BE2C (cell line): ENCODE results near the gene XXYLT1.

Experiments
- DNase-seq: peaks from one replicate; pipeline ENCODE4 v3.0.0-alpha.2; 2020
- H3K27me3 ChIP-seq: fragments of 250-450 bp; sonication (Bioruptor Pico); 2 replicates; pipeline ENCODE4 v1.5.1; 2020; ENCODE audit warnings: mild to moderate bottlenecking
- H3K36me3 ChIP-seq: fragments of 250-450 bp; sonication (Bioruptor Pico); 2 replicates; pipeline ENCODE4 v1.5.1; 2020; ENCODE audit warnings: mild to moderate bottlenecking
- H3K4me1 ChIP-seq: fragments of 250-450 bp; sonication (Bioruptor Pico); 2 replicates; pipeline ENCODE4 v1.5.1; 2020
- H3K4me3 ChIP-seq: 2 replicates; pipeline ENCODE4 v1.5.1; 2011; ENCODE audit warnings: low read depth, low read length
- H3K9me3 ChIP-seq: fragments of 250-450 bp; sonication (Bioruptor Pico); 2 replicates; pipeline ENCODE4 v1.5.1; 2020
- TF ChIP-seq, protein P1 (sequence below): IDR thresholded peaks from 2 replicates; pipeline ENCODE4 v1.5.1; 2012; ENCODE audit warnings: mild to moderate bottlenecking, low read depth, low read length

Gene XXYLT1

DNA sequence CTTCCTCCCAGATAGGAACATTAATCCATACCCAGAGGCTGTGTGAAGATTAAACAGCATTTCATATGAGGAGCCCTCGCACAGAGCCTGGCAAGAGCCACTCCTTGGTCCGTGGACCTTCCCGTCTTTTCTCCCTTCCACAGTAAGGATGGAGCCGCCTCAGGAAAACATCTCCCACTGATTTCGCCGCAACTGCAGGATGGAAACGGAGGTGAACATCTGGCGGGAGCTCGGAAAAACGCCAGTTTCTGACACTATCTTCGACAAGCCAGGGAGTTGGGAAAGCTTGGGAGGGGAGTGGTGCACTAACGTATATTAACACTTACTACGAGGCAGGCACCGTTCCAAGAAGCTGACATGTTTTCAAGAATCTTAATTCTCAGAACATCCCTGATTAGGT lies 157.9 kb downstream of the XXYLT1 start:
- H3K9me3 ChIP-seq: no peaks in the 10 kb centered on the region
- no peaks in the 10 kb centered on the region for H3K27me3 ChIP-seq
- no peak overlapping the region for H3K4me3 ChIP-seq
- H3K4me1 ChIP-seq: no peaks in the 10 kb centered on the region; the same call in 1 of the 2 replicates
- no peaks in the 10 kb centered on the region for H3K36me3 ChIP-seq
- TF ChIP-seq, protein P1, sequence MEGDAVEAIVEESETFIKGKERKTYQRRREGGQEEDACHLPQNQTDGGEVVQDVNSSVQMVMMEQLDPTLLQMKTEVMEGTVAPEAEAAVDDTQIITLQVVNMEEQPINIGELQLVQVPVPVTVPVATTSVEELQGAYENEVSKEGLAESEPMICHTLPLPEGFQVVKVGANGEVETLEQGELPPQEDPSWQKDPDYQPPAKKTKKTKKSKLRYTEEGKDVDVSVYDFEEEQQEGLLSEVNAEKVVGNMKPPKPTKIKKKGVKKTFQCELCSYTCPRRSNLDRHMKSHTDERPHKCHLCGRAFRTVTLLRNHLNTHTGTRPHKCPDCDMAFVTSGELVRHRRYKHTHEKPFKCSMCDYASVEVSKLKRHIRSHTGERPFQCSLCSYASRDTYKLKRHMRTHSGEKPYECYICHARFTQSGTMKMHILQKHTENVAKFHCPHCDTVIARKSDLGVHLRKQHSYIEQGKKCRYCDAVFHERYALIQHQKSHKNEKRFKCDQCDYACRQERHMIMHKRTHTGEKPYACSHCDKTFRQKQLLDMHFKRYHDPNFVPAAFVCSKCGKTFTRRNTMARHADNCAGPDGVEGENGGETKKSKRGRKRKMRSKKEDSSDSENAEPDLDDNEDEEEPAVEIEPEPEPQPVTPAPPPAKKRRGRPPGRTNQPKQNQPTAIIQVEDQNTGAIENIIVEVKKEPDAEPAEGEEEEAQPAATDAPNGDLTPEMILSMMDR: no peak
- no peak for DNase-seq

DNA sequence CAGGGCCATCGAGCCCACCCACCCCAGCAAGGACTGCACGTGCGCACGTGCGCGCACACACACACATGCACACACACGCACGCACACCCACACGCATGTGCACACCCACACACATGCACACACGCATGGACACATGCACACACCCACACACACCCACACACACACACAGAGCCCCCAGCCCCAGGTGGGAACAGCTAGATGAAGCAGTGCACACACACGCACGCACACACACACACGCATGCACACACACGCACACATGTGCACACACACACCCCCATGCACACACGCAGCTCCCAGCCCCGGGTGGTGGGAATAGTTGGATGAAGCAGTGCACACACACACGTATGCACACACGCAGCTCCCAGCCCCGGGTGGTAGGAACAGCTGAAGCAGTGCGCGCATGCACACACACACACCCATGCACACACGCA lies 158.6 kb downstream of the XXYLT1 start:
- Histone ChIP-seq H3K36me3 (no peaks in the 10 kb centered on the region), H3K4me3 (no peak overlapping the region), H3K4me1 (no peaks in the 10 kb centered on the region; the same call in 1 of the 2 replicates), H3K9me3 (no peaks in the 10 kb centered on the region), H3K27me3 (no peaks in the 10 kb centered on the region)
- TF ChIP-seq, protein P1: no peak
- DNase-seq: no peak

DNA sequence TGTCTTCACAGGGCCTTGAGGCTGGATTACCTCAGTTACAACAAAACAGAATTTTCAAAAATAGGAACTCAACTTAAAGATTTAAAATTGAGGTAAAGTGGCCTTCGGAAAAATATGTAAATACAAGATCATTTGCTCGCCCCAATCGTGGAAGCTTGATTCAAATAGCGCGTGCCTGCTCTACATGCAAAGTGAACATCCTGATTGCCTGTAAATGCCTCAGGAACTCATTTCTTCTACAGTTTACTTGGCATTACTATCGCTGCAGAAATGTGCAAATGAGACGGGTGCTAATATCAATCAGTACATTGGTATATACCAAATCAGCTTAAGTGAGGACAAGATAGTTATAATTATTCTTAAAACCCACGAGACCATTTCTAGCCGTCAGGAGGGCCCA lies 159.2 kb downstream of the XXYLT1 start:
- TF ChIP-seq, protein P1: no peak
- Histone ChIP-seq H3K4me3 (no peak overlapping the region), H3K4me1 (no peaks in the 10 kb centered on the region; the same call in 1 of the 2 replicates), H3K9me3 (no peaks in the 10 kb centered on the region), H3K36me3 (no peaks in the 10 kb centered on the region), H3K27me3 (no peaks in the 10 kb centered on the region)
- DNase-seq: no peak

DNA sequence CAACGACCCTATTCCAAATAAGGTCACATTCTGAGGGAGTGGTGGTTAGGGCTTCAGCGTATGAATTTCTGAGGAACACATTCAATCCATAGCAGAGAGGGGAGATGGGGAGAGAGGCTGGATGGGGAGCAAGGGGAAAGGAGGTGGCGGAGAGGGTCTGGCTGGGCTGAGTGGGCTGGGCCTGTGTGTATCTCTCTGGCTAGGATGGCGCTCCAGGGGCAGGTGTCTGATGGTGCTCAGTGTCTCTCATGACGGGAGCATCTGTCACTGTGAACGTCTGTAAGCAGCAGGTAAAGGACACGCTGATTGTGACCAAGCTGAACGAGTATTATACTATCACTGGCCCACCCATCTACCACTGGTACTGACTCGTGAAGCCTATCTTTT lies 159.6 kb downstream of the XXYLT1 start:
- Histone ChIP-seq H3K9me3 (no peaks in the 10 kb centered on the region), H3K36me3 (no peaks in the 10 kb centered on the region), H3K4me3 (no peak overlapping the region), H3K4me1 (peaks cover 3% of the 10 kb centered on the region), H3K27me3 (no peaks in the 10 kb centered on the region)
- TF ChIP-seq, protein P1: no peak
- no peak for DNase-seq

DNA sequence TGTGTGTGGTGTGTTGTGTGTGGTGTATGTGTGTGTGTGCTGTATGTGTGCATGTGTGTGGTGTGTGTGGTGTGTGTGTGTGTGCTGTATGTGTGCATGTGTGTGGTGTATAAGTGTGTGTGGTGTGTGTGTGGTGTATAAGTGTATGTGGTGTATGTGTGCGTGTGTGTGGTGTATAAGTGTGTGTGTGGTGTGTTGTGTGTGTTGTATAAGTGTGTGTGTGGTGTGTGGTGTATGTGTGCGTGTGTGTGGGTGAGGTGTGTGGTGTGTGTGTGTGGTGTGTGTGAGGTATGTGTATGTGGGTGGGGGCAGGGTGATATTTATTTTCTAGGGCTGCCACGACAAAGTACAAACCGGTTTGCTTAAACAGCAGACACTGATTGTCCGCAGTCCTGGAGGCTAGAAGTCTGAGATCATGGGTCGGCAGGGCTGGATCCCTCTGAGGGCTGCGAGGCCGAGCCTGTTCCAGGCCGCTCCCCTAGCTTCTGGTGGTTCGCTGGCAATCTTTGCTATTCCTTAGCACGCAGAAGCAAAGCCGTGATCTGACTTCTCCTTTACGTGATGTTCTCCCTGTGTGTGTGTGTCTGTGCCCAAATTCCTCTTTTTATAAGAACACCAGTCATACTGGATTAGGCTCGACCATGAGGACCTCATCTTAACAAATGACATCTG lies 160.2 kb downstream of the XXYLT1 start:
- Histone ChIP-seq H3K4me1 (peaks cover 7% of the 10 kb centered on the region), H3K4me3 (no peak overlapping the region), H3K27me3 (no peaks in the 10 kb centered on the region), H3K9me3 (no peaks in the 10 kb centered on the region), H3K36me3 (no peaks in the 10 kb centered on the region)
- DNase-seq: no peak
- TF ChIP-seq, protein P1: no peak

DNA sequence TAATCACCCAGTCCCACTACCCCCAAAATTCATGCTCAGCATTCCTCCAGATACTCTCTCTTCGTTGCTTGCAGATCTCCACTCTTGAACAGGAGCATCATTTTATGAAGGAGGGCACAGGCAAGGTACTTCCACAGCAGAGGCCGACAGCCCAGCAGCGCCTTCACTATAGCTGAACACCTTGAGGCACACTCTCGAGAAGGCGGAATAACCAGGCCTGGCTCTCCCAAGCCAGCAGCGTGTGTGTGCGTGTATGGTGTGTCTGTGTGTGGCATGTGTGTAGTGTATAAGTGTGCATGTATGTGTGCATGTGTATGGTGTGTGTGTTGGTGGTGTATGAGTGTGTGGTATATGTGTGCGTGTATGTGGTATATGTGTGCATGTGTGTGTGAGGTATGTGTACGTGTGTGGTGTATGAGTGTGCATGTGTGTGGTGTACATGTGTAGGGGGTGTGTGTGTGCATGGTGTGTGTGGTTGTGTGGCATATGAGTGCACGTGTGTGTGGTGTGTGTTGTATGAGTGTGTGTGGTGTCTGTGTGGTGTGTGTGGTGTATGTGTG lies 161.8 kb downstream of the XXYLT1 start:
- TF ChIP-seq, protein P1: no peak
- Histone ChIP-seq H3K27me3 (no peaks in the 10 kb centered on the region), H3K4me3 (no peak overlapping the region), H3K36me3 (no peaks in the 10 kb centered on the region), H3K4me1 (peaks cover 7% of the 10 kb centered on the region; the same call in 1 of the 2 replicates), H3K9me3 (no peaks in the 10 kb centered on the region)
- no peak for DNase-seq
